Occipital lobe (tissue), 3 donors: ENCODE measurements around the gene TPD52L2. TPM values are rescaled to one million over a fixed set of nuclear protein-coding genes. Genes with fewer than 3 reads are reported as not detected.
A peak's percentile ranks its signal among the peaks of the same experiment; 100 is the strongest.

Source experiments
- DNase-seq: peaks from one replicate; lab custom pipeline; 2025; lab: John Stamatoyannopoulos, UW
- small RNA-seq: library from RNA; depleted of rRNA; stranded (forward); fragments of <200 nt; gene quantifications from one replicate; pipeline ENCODE3, GENCODE V24; 2014
- total RNA-seq: library from RNA; depleted of rRNA; stranded (reverse); fragments of >200 nt; gene quantifications from one replicate; pipeline ENCODE4 v1.2.3, GENCODE V29; 2014

Gene TPD52L2
- total RNA-seq, 1 donor from 2014 or later = 20.3 TPM

DNA sequence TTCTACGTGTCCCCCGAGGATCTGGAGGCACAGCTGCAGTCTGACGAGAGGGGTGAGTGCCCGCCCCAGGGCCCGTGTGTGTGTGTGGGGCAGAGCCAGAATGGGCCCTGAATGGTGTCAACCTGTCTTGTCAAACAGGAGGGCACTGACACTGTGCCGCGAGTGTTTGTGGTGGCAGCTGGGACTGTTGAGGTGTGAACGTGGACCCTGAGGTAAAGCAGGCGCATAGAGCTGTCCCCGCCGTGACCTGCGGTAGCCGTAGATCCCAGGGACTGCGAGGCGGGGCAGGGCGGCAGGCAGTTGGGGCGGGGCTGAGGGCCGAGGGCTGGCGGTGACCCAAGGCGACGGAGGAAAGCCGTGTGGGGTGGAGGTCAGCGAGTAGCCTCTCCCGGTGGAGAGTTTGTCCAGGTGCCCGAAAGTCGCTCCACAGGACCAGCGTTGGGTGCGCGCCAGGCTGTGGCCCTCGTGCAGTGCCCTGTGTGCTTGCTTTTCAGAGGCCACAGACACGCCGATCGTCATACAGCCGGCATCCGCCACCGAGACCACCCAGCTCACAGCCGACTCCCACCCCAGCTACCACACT is 66.0 kb downstream of the TPD52L2 start:
- DNase-seq = no peak

GRCh38 chr20:63931735-63932134 is 66.7 kb downstream of the TPD52L2 start:
- DNase-seq = no peak

GRCh38 chr20:63932606-63933160 is 67.6 kb downstream of the TPD52L2 start:
- no peak for DNase-seq

- DNase-seq = no peak
Observed at GRCh38 chr20:63933646-63934045, 68.6 kb downstream of the TPD52L2 start.

DNA sequence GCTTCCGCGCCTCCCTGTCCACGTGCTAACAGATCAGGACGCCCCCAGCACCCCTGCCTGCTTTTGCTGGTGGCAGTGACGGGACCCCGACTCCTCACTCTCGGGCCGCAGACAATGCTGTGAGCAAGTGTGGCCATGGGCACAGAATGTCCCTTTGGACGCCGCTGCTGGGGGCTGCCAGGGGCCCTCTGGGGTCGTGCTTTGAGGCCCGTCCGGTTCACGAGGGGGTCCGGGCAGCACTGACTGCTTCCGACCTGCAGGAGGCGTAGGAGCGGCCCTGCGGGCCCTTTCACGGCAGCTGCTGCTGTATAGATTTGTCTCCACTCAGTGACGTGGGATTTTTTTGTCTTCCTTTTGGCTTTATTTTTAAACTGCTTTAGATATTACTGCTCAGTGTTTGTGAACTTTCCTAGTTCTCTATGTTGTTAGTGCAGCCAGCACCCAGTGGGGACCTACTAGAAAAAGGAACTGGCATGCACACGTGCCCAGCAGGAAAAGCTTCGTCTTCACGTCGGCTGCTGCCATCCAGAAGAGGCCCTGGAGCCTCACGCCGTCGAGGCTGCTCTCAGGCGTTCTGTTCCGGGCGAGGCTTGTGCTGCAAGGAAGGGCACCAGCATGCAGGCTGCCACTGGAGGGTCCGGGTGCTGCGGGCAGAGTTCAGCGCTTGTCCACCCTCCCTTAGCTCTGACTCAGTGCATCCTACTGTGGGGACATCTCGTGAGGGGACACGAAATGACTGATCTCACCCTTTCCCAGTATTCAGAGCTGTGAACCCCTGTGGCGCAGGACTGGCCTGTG is 69.4 kb downstream of the TPD52L2 start:
- DNase-seq = no peak

- DNase-seq = no peak
Observed at GRCh38 chr20:63935447-63935846, 70.4 kb downstream of the TPD52L2 start.

GRCh38 chr20:63937596-63937995 is 72.5 kb downstream of the TPD52L2 start:
- DNase-seq = no peak

GRCh38 chr20:63939061-63939935 is 74.2 kb downstream of the TPD52L2 start:
- no peak for DNase-seq

- DNase-seq = no peak
Observed at GRCh38 chr20:63940071-63940471, 75.0 kb downstream of the TPD52L2 start.

DNA sequence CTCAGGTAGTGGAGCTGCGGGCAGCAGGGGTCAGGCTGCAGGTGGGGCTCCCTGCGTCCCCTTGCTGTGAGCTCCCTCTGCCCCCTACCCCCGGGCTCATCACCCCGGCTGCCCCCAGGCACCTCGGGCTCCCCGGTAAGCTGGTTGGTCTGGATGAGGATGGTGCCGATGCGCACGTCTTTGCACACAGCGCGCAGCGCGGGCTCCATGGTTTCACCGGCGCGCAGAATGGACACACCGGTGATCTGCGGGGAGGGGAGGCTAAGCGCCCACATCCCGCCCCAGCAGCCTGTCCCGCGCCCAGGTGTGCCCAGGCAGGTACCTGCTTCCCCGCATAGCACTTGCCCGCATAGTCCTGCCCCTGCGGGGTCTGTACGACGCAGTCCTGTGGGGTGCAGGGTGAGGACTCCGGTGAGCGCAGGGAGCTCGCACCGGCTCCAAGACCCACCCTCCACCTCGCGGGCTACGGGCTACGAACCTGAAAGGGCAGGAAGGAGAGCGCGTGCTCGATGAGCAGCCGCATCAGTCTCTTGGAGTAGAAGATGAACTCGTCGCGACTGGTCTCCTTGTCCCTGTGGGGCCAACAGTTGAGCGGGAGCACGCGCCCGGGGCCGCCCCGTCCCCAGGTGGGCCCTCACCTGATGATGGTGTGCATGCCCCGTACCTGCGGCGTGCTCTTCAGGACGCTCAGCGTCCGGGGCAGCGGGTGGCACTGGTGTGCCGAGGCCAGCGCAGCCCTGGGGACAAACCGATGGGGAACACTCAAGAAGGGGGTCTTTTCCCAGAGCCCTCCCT is 75.6 kb downstream of the TPD52L2 start:
- no peak for DNase-seq

Small RNA genes lying within 50 kb of the gene (small RNA-seq; reads per million reads assigned to genes)
- gene MIR941-2 (not detected), gene MIR941-4 (not detected), gene MIR941-5 (not detected), gene RNU1-134P (0.55 reads per million, percentile 54 among the genes with 10 or more reads in this experiment)

Other genes starting within 250 kb of the TPD52L2 start
- gene GMEB2, start 238.2 kb upstream of the TPD52L2 start, total RNA-seq = 6.9 TPM
- gene STMN3, start 211.8 kb upstream of the TPD52L2 start, total RNA-seq = 101 TPM
- gene RTEL1, start 207.0 kb upstream of the TPD52L2 start, total RNA-seq = 10.0 TPM
- not detected for gene TNFRSF6B, start 168.6 kb upstream of the TPD52L2 start, total RNA-seq
- gene ARFRP1, start 157.3 kb upstream of the TPD52L2 start, total RNA-seq = 15.6 TPM
- gene ZGPAT, start 157.2 kb upstream of the TPD52L2 start, total RNA-seq = 7.3 TPM
- 1.7 TPM for gene LIME1, start 128.6 kb upstream of the TPD52L2 start, total RNA-seq
- gene SLC2A4RG, start 125.5 kb upstream of the TPD52L2 start, total RNA-seq = 2.8 TPM
- gene ZBTB46, start 34.0 kb upstream of the TPD52L2 start, total RNA-seq = 21.5 TPM
- not detected for gene ABHD16B, start 3.8 kb upstream of the TPD52L2 start, total RNA-seq
- gene DNAJC5, start 29.9 kb downstream of the TPD52L2 start, total RNA-seq = 99.7 TPM
- 17.8 TPM for gene UCKL1, start 91.1 kb downstream of the TPD52L2 start, total RNA-seq
- 15.8 TPM for gene ZNF512B, start 104.7 kb downstream of the TPD52L2 start, total RNA-seq
- 6.4 TPM for gene SAMD10, start 114.4 kb downstream of the TPD52L2 start, total RNA-seq
- gene PRPF6, start 115.9 kb downstream of the TPD52L2 start, total RNA-seq = 71.0 TPM
- 1.2 TPM for gene C20orf204, start 170.9 kb downstream of the TPD52L2 start, total RNA-seq
- gene SOX18, start 184.4 kb downstream of the TPD52L2 start, total RNA-seq = 0.31 TPM
- gene TCEA2, start 197.9 kb downstream of the TPD52L2 start, total RNA-seq = 36.0 TPM
- gene RGS19, start 214.2 kb downstream of the TPD52L2 start, total RNA-seq = 10.1 TPM
- 14.3 TPM for gene OPRL1, start 214.8 kb downstream of the TPD52L2 start, total RNA-seq
- gene LKAAEAR1, start 219.1 kb downstream of the TPD52L2 start, total RNA-seq = 0.78 TPM
- gene NPBWR2, start 242.3 kb downstream of the TPD52L2 start, total RNA-seq = not detected